Adrenal gland (tissue), 5 donors: ENCODE measurements around the gene NDUFA3.

Source experiments
- POLR2A ChIP-seq, 2 donors: fragments of 450-650 bp; IDR thresholded peaks; one replicate each; pipeline ENCODE4 v1.6.1; 2017; ENCODE audit warnings: antibody characterized with exemption in 2 of 2, mild to moderate bottlenecking in 2 of 2, moderate library complexity in 1 of 2
- TF ChIP-seq, protein P1 (sequence below), 6 experiments: fragments of 450-650 bp in 4 of 6; fragments of 200-600 bp in 2 of 6; sonication (generic) in 1 of 6; IDR thresholded peaks; 1 replicate in 5 of 6; 2 replicates in 1 of 6; pipeline versions ENCODE4 v1.5.1 to v1.8.0; 2016 to 2021; ENCODE audit warnings: antibody characterized with exemption in 6 of 6, mild to moderate bottlenecking in 2 of 6, moderate library complexity in 1 of 6
- donor health status: DM: no; HTN: no; CAD: no.

GRCh38 chr19:54062643-54063042 is 40.0 kb upstream of the NDUFA3 start:
- TF ChIP-seq, protein P1, sequence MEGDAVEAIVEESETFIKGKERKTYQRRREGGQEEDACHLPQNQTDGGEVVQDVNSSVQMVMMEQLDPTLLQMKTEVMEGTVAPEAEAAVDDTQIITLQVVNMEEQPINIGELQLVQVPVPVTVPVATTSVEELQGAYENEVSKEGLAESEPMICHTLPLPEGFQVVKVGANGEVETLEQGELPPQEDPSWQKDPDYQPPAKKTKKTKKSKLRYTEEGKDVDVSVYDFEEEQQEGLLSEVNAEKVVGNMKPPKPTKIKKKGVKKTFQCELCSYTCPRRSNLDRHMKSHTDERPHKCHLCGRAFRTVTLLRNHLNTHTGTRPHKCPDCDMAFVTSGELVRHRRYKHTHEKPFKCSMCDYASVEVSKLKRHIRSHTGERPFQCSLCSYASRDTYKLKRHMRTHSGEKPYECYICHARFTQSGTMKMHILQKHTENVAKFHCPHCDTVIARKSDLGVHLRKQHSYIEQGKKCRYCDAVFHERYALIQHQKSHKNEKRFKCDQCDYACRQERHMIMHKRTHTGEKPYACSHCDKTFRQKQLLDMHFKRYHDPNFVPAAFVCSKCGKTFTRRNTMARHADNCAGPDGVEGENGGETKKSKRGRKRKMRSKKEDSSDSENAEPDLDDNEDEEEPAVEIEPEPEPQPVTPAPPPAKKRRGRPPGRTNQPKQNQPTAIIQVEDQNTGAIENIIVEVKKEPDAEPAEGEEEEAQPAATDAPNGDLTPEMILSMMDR (IDR thresholded peaks at IDR 0.05) = no peak
- no peak for TF ChIP-seq POLR2A (IDR thresholded peaks at IDR 0.05)
